HepG2 (cell line): ENCODE measurements around the gene P4HB. TPM values are rescaled to one million over a fixed set of nuclear protein-coding genes. Genes with fewer than 3 reads are reported as not detected.

ENCODE experiments used
- CSRNP1 ChIP-seq: sonication (generic); formaldehyde crosslinking; IDR thresholded peaks from 2 replicates; pipeline ENCODE4 v1.8.1; 2023; ENCODE audit warnings: mild to moderate bottlenecking, missing genetic modification reagents
- HNF1A ChIP-seq, 2 experiments: sonication (generic) in 1 of 2; formaldehyde crosslinking in 1 of 2; IDR thresholded peaks; 2 replicates each; pipeline versions ENCODE4 v1.4.0 to v1.6.1; 2016 to 2020; ENCODE audit warnings: borderline replicate concordance in 1 of 2, low read depth in 1 of 2, mild to moderate bottlenecking in 1 of 2, missing genetic modification reagents in 1 of 2
- NONO ChIP-seq, 2 experiments: fragments of 450-650 bp in 1 of 2; sonication (generic) in 1 of 2; formaldehyde crosslinking in 1 of 2; IDR thresholded peaks in 1 of 2; conservative IDR thresholded peaks in 1 of 2; 2 replicates each; pipeline versions ENCODE4 v1.6.1 to v1.8.0; 2017 to 2022; ENCODE audit warnings: mild to moderate bottlenecking in 1 of 2, missing genetic modification reagents in 1 of 2, moderate library complexity in 1 of 2
- PAX8 ChIP-seq: sonication (generic); formaldehyde crosslinking; IDR thresholded peaks from 2 replicates; pipeline ENCODE4 v1.8.0; 2022; ENCODE audit warnings: mild to moderate bottlenecking, missing genetic modification reagents, borderline replicate concordance
- RELA ChIP-seq: sonication (generic); formaldehyde crosslinking; IDR thresholded peaks from 2 replicates; pipeline ENCODE4 v1.4.0; 2020; ENCODE audit warnings: missing genetic modification reagents
- STAT5B ChIP-seq: sonication (generic); formaldehyde crosslinking; IDR thresholded peaks from 2 replicates; pipeline ENCODE4 v1.4.0; 2020; ENCODE audit warnings: missing genetic modification reagents
- ZBED4 ChIP-seq: sonication (generic); formaldehyde crosslinking; IDR thresholded peaks from 2 replicates; pipeline ENCODE4 v1.4.0; 2020; ENCODE audit warnings: missing genetic modification reagents, borderline replicate concordance
- ZBTB7B ChIP-seq: sonication (generic); formaldehyde crosslinking; IDR thresholded peaks from 2 replicates; pipeline ENCODE4 v1.4.0; 2020; ENCODE audit warnings: missing genetic modification reagents
- ZNF331 ChIP-seq: sonication (generic); formaldehyde crosslinking; IDR thresholded peaks from 2 replicates; pipeline ENCODE4 v1.4.0; 2020; ENCODE audit warnings: missing genetic modification reagents
- ZNF34 ChIP-seq: sonication (generic); formaldehyde crosslinking; IDR thresholded peaks from 2 replicates; pipeline ENCODE4 v1.4.0; 2020; ENCODE audit warnings: mild to moderate bottlenecking, missing genetic modification reagents, borderline replicate concordance
- ZNF543 ChIP-seq: sonication (generic); formaldehyde crosslinking; IDR thresholded peaks from 2 replicates; pipeline ENCODE4 v1.4.0; 2020; ENCODE audit warnings: mild to moderate bottlenecking, missing genetic modification reagents
- ZNF562 ChIP-seq: sonication (generic); formaldehyde crosslinking; IDR thresholded peaks from 2 replicates; pipeline ENCODE4 v1.8.0; 2022; ENCODE audit warnings: missing genetic modification reagents, borderline replicate concordance
- ZNF607 ChIP-seq: sonication (generic); formaldehyde crosslinking; IDR thresholded peaks from 2 replicates; pipeline ENCODE4 v1.5.1; 2020; ENCODE audit warnings: missing genetic modification reagents, mild to moderate bottlenecking, borderline replicate concordance
- ZNF703 ChIP-seq: sonication (generic); formaldehyde crosslinking; IDR thresholded peaks from 2 replicates; pipeline ENCODE4 v1.5.1; 2020; ENCODE audit warnings: missing genetic modification reagents, mild to moderate bottlenecking, moderate library complexity, borderline replicate concordance
- ZNF704 ChIP-seq: sonication (generic); formaldehyde crosslinking; IDR thresholded peaks from 2 replicates; pipeline ENCODE4 v1.8.1; 2023; ENCODE audit warnings: mild to moderate bottlenecking, inconsistent platforms, moderate library complexity, missing genetic modification reagents, borderline replicate concordance
- polyA plus RNA-seq, 8 experiments: library from polyadenylated mRNA; depleted of rRNA in 3 of 8; stranded (reverse) in 7 of 8; unstranded in 1 of 8; fragments of >200 nt; fragmentation: Illumina TruSeq in 4 of 8; extraction: Trizol in 4 of 8; gene quantifications; 2 replicates each; pipeline versions ENCODE4 v1.2.1 to v1.2.3, GENCODE V29; 2011 to 2016; ENCODE audit warnings: low read depth in 4 of 8, missing spikeins in 1 of 8, mixed read lengths in 1 of 8; ENCODE audit not compliant: insufficient read depth in 1 of 8
- total RNA-seq, 5 experiments: library from RNA; depleted of rRNA; stranded (reverse); fragments of >200 nt; fragmentation: Illumina TruSeq; extraction: Trizol; gene quantifications; 2 replicates each; pipeline ENCODE4 v1.2.3, GENCODE V29; 2016; ENCODE audit warnings: low read depth in 1 of 5

Gene P4HB
- total and polyA plus RNA-seq, 2 of the 13 experiments (the other 11 are each of a cell fraction or from before 2014, with no cell fraction given) = 185 to 782 TPM

- TF ChIP-seq NONO (IDR thresholded peaks at IDR 0.05) (no peak), NONO (CRISPR knock-in tag; conservative IDR thresholded peaks at IDR 0.05) (peak; percentile 98), STAT5B (CRISPR knock-in tag) (no peak; the same call in 1 of the 2 replicates), ZNF331 (CRISPR knock-in tag) (no peak), ZNF703 (CRISPR knock-in tag) (peak; percentile 89), ZNF562 (CRISPR knock-in tag) (peak; percentile 59; the same call in 1 of the 2 replicates), ZNF704 (CRISPR knock-in tag) (peak; percentile 93), ZNF34 (peak; percentile 78), ZBTB7B (CRISPR knock-in tag) (0 out of 2 replicates have a peak, but pooled peaks have one; percentile 47), RELA (peak; percentile 62; the same call in 1 of the 2 replicates), CSRNP1 (CRISPR knock-in tag) (peak; percentile 98), PAX8 (CRISPR knock-in tag) (peak; percentile 95; the same call in 1 of the 2 replicates), HNF1A (IDR thresholded peaks at IDR 0.05; ENCODE audit: low read depth) (no peak), HNF1A (CRISPR knock-in tag; IDR thresholded peaks at IDR 0.05; ENCODE audit: borderline replicate concordance) (peak; percentile 82), ZNF543 (CRISPR knock-in tag) (peak; percentile 92), ZBED4 (peak; percentile 61; the same call in 1 of the 2 replicates), ZNF607 (CRISPR knock-in tag) (peak; percentile 96)
Observed at GRCh38 chr17:81871387-81872230, 11.3 kb upstream of the P4HB start (continued).
